WTC11 (cell line): Measurements from ENCODE around the gene PTCSC3. TPM values are rescaled to one million over a fixed set of nuclear protein-coding genes. Genes with fewer than 3 reads are reported as not detected.

Source experiments
- ATAC-seq: fragments of 200-7000 bp; cut with Tn5 transposase; 2 replicates; pipeline ENCODE4 v1.10.0; 2021; ENCODE audit warnings: mild to moderate bottlenecking, moderate library complexity
- CTCF ChIA-PET: fragments of 300-600 bp; sonication (Branson Sonifier 250); formaldehyde crosslinking; loops from one replicate; lab custom pipeline; 2021; ENCODE audit warnings: antibody characterized with exemption; lab: Charles Lee
- POLR2A ChIA-PET: fragments of 350-600 bp; sonication (Branson Sonifier 250); formaldehyde crosslinking; loops from one replicate; lab custom pipeline; 2021; ENCODE audit warnings: antibody characterized with exemption; lab: Charles Lee
- DNase-seq: peaks from one replicate; pipeline ENCODE4 v3.0.0; 2021; ENCODE audit warnings: low spot score
- H3K27ac Mint-ChIP-seq: 2 replicates; pipeline ENCODE4 v1.8.0; 2021; ENCODE audit warnings: mixed read lengths
- H3K27me3 Mint-ChIP-seq: 2 replicates; pipeline ENCODE4 v1.8.0; 2021; ENCODE audit warnings: low read depth, mild to moderate bottlenecking, moderate library complexity, mixed read lengths
- H3K36me3 Mint-ChIP-seq: 2 replicates; pipeline ENCODE4 v1.8.0; 2021; ENCODE audit warnings: mixed read lengths
- H3K4me1 Mint-ChIP-seq: 2 replicates; pipeline ENCODE4 v1.8.0; 2022; ENCODE audit warnings: mixed read lengths
- H3K4me3 Mint-ChIP-seq: 2 replicates; pipeline ENCODE4 v1.8.0; 2021; ENCODE audit warnings: mild to moderate bottlenecking, moderate library complexity, mixed read lengths
- H3K9me3 Mint-ChIP-seq: 2 replicates; pipeline ENCODE4 v1.8.0; 2021; ENCODE audit warnings: mixed read lengths
- ARID4B ChIP-seq: sonication (generic); formaldehyde crosslinking; IDR thresholded peaks from 2 replicates; pipeline ENCODE4 v1.8.0; 2023; ENCODE audit warnings: missing genetic modification reagents, mild to moderate bottlenecking, borderline replicate concordance
- ELF4 ChIP-seq: sonication (generic); formaldehyde crosslinking; IDR thresholded peaks from 2 replicates; pipeline ENCODE4 v1.8.1; 2022; ENCODE audit warnings: low read depth, mild to moderate bottlenecking, moderate library complexity, missing genetic modification reagents
- FOXJ3 ChIP-seq: sonication (generic); formaldehyde crosslinking; IDR thresholded peaks from 2 replicates; pipeline ENCODE4 v1.9.0; 2021; ENCODE audit warnings: missing genetic modification reagents, mild to moderate bottlenecking, borderline replicate concordance
- FOXK1 ChIP-seq: sonication (generic); formaldehyde crosslinking; IDR thresholded peaks from 2 replicates; pipeline ENCODE4 v1.8.0; 2022; ENCODE audit warnings: mild to moderate bottlenecking, moderate library complexity, missing genetic modification reagents
- FOXP4 ChIP-seq: sonication (generic); formaldehyde crosslinking; IDR thresholded peaks from 2 replicates; pipeline ENCODE4 v1.8.0; 2022; ENCODE audit warnings: mild to moderate bottlenecking, missing genetic modification reagents
- GRHL2 ChIP-seq: fragments of 250-450 bp; sonication (Bioruptor Pico); IDR thresholded peaks from 2 replicates; pipeline ENCODE4 v1.8.0; 2022; ENCODE audit warnings: mild to moderate bottlenecking, moderate library complexity; ENCODE audit not compliant: insufficient replicate concordance, severe bottlenecking
- GTF2I ChIP-seq: fragments of 250-450 bp; sonication (Bioruptor Pico); conservative IDR thresholded peaks from 2 replicates; pipeline ENCODE4 v1.4.0; 2021; ENCODE audit warnings: mild to moderate bottlenecking
- IRF1 ChIP-seq: sonication (generic); formaldehyde crosslinking; IDR thresholded peaks from 2 replicates; pipeline ENCODE4 v1.8.0; 2023; ENCODE audit warnings: missing genetic modification reagents
- IRF2 ChIP-seq: sonication (generic); formaldehyde crosslinking; IDR thresholded peaks from 2 replicates; pipeline ENCODE4 v1.8.0; 2022; ENCODE audit warnings: low read depth, missing genetic modification reagents, borderline replicate concordance
- MLX ChIP-seq: sonication (generic); formaldehyde crosslinking; IDR thresholded peaks from 2 replicates; pipeline ENCODE4 v1.8.1; 2023; ENCODE audit warnings: mild to moderate bottlenecking, missing genetic modification reagents, moderate library complexity
- MXD4 ChIP-seq: fragments of 250-450 bp; sonication (Bioruptor Pico); IDR thresholded peaks from 2 replicates; pipeline ENCODE4 v1.8.0; 2021; ENCODE audit warnings: mild to moderate bottlenecking, moderate library complexity, borderline replicate concordance
- NFE2L1 ChIP-seq: sonication (generic); formaldehyde crosslinking; IDR thresholded peaks from 2 replicates; pipeline ENCODE4 v1.8.1; 2023; ENCODE audit warnings: missing genetic modification reagents
- TCF7 ChIP-seq: sonication (generic); formaldehyde crosslinking; IDR thresholded peaks from 2 replicates; pipeline ENCODE4 v1.8.0; 2022; ENCODE audit warnings: mild to moderate bottlenecking, low read depth, missing genetic modification reagents, moderate library complexity
- USF2 ChIP-seq: sonication (generic); formaldehyde crosslinking; IDR thresholded peaks from 2 replicates; pipeline ENCODE4 v1.8.1; 2023; ENCODE audit warnings: mild to moderate bottlenecking, missing genetic modification reagents, moderate library complexity
- ZBTB43 ChIP-seq: sonication (generic); formaldehyde crosslinking; IDR thresholded peaks from 2 replicates; pipeline ENCODE4 v1.8.1; 2023; ENCODE audit warnings: mild to moderate bottlenecking, missing genetic modification reagents
- ZNF396 ChIP-seq: fragments of 250-450 bp; sonication (Bioruptor Pico); IDR thresholded peaks from 2 replicates; pipeline ENCODE4 v1.8.0; 2021; ENCODE audit warnings: mild to moderate bottlenecking, moderate library complexity, borderline replicate concordance
- ZNF416 ChIP-seq: fragments of 250-450 bp; sonication (Bioruptor Pico); IDR thresholded peaks from 2 replicates; pipeline ENCODE4 v1.9.0; 2021; ENCODE audit warnings: mild to moderate bottlenecking, inconsistent platforms
- ZNF423 ChIP-seq: fragments of 250-450 bp; sonication (Bioruptor Pico); IDR thresholded peaks from 2 replicates; pipeline ENCODE4 v2.1.2; 2022; ENCODE audit warnings: mild to moderate bottlenecking, moderate library complexity
- ZSCAN18 ChIP-seq: fragments of 250-450 bp; sonication (Bioruptor Pico); IDR thresholded peaks from 2 replicates; pipeline ENCODE4 v2.1.2; 2022; ENCODE audit warnings: mild to moderate bottlenecking, moderate library complexity
- total RNA-seq: library from RNA; stranded (reverse); gene quantifications from 3 replicates; pipeline ENCODE4 v1.2.3, GENCODE V29; 2021

Gene PTCSC3
- total RNA-seq, 1 experiment from 2014 or later, result not detected

GRCh38 chr14:36183402-36183801, 6.9 kb upstream of the PTCSC3 start:
- ChIA-PET CTCF (interaction anchor here (1.4 kb wide), 1 partner anchor 114 kb away, joined by 3 read pairs; no protein-coding TSS in a partner anchor), POLR2A (no interaction called here)
- Mint-ChIP-seq H3K36me3 (peaks cover 23% of the 10 kb centered on the region), H3K4me1 (no peaks in the 10 kb centered on the region)
- no peak for TF ChIP-seq USF2 (CRISPR knock-in tag)
- TF ChIP-seq IRF1 (CRISPR knock-in tag), result no peak
- no peak for TF ChIP-seq ZBTB43
- no peak for TF ChIP-seq ZSCAN18
- no peak for TF ChIP-seq GRHL2
- TF ChIP-seq ARID4B (CRISPR knock-in tag), result no peak
- TF ChIP-seq ZNF416 (CRISPR knock-in tag), result no peak
- TF ChIP-seq ZNF423 (CRISPR knock-in tag), result no peak
- TF ChIP-seq ELF4 (CRISPR knock-in tag), result no peak
- TF ChIP-seq TCF7 (CRISPR knock-in tag), result no peak
- no peak for TF ChIP-seq FOXK1 (CRISPR knock-in tag)
- TF ChIP-seq ZNF396 (CRISPR knock-in tag), result no peak
- TF ChIP-seq, all 79 proteins: peak for 0
- H3K27ac Mint-ChIP-seq, result no peak overlapping the region
- no peak for ATAC-seq
- no peak overlapping the region for H3K4me3 Mint-ChIP-seq
- no peaks in the 10 kb centered on the region; the same call in 1 of the 2 replicates for H3K27me3 Mint-ChIP-seq
- H3K9me3 Mint-ChIP-seq, result peaks cover 36% of the 10 kb centered on the region
- DNase-seq, result no peak

GRCh38 chr14:36181417-36181816, 4.9 kb upstream of the PTCSC3 start:
- H3K9me3 Mint-ChIP-seq, result peaks cover 30% of the 10 kb centered on the region
- H3K27ac Mint-ChIP-seq, result no peak overlapping the region
- ChIA-PET POLR2A (interaction anchor here (0.6 kb wide), 1 partner anchor 19 kb away, joined by 3 read pairs; no protein-coding TSS in a partner anchor), CTCF (interaction anchor here (1.0 kb wide), 1 partner anchor 111 kb away, joined by 3 read pairs; no protein-coding TSS in a partner anchor)
- H3K4me1 Mint-ChIP-seq, result no peaks in the 10 kb centered on the region
- no peak for ATAC-seq
- peaks cover 23% of the 10 kb centered on the region for H3K36me3 Mint-ChIP-seq
- no peak for DNase-seq
- H3K4me3 Mint-ChIP-seq, result no peak overlapping the region
- no peaks in the 10 kb centered on the region; the same call in 1 of the 2 replicates for H3K27me3 Mint-ChIP-seq
- no peak for TF ChIP-seq ZNF396 (CRISPR knock-in tag)
- no peak for TF ChIP-seq ZSCAN18
- no peak for TF ChIP-seq NFE2L1 (CRISPR knock-in tag)
- TF ChIP-seq MLX (CRISPR knock-in tag), result no peak
- no peak for TF ChIP-seq GTF2I (CRISPR knock-in tag)
- no peak for TF ChIP-seq IRF2 (CRISPR knock-in tag)
- TF ChIP-seq FOXJ3 (CRISPR knock-in tag), result no peak
- no peak for TF ChIP-seq MXD4 (CRISPR knock-in tag)
- TF ChIP-seq FOXP4 (CRISPR knock-in tag), result no peak
- TF ChIP-seq IRF1 (CRISPR knock-in tag), result no peak
